Stimulated activated CD4-positive, alpha-beta T cell treated with anti-CD3 and anti-CD28 coated beads, Interleukin-12 subunit alpha, Interleukin-12 subunit beta, amount 100 ng/mL, for 4 hours (primary cell): ENCODE data around the gene CASP2.

Experiments
- DNase-seq: peaks from one replicate; pipeline ENCODE4 v3.0.0-alpha.2; 2020

CASP2 gene

DNA sequence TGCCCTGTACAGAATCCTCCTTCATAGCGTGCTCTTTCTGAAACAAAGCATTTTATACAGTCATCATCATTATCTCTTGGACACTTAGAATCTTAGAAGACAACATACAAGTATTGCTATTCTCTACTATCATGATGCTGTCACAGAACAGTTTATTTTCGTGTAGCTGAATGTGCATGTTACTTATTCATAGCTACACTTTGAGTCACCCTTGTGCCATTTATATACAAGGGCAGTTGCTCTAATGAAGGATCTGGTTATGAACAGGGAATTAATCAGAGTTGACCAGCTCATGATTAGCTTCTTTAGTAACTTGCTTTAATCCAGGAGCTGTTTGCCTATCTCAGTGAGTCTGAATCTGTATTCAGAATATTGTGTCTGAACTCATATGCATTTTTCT is 11.2 kb downstream of the CASP2 start:
- no peak for DNase-seq

- DNase-seq, result peak; percentile 57
These were observed 11.7 kb downstream of the CASP2 start for GRCh38 chr7:143299840-143300239.

DNA sequence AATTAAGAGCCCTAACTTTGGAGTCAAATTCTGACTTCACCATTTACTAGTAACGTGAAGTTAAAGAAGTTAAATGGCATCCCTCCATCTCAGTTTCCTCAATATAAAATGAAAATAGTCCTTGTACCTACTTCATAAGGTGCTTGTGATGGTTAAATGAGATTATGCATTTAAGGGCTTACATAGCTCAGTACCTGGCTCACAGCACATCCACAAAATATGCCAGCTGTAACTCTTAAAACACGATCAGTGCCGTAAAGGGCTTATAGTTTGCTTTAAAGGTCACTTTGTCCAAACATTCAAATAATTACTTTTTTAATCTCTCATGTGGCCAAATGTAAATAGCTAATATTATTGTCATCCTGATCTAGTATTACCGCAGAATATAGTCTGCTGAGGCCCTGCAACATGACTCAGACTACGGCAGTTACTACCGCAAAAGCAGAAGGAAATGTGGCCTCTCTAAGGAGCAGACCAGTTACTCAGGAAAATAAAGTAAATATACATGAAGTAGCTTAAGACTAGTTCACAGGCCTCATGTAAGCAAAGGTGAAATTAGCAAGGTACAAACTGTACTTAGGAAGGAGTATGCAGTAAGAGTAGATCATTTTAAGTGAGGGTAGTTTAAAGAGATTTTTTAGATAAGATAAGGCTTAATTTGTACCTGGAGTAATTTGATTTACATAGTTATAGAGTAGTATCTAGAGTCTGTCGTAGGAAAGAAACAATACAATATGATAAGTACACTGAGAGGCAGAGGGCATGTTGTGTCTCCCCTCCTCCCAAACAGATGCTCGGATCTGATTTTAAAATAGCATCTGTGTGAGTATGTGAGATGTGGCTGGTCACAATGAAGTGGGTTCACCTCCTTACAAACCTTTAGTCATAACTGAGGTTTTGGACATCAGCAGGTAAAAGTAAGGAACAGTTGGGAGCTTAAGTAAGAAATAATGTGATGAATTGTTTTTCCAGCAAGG is 13.1 kb downstream of the CASP2 start:
- no peak for DNase-seq

GRCh38 chr7:143303733-143304132 is 15.6 kb downstream of the CASP2 start:
- no peak for DNase-seq

- DNase-seq, result no peak
These were observed 16.8 kb downstream of the CASP2 start for GRCh38 chr7:143304938-143305337.

GRCh38 chr7:143305423-143306070 is 17.4 kb downstream of the CASP2 start:
- DNase-seq, result peak; percentile 72

DNA sequence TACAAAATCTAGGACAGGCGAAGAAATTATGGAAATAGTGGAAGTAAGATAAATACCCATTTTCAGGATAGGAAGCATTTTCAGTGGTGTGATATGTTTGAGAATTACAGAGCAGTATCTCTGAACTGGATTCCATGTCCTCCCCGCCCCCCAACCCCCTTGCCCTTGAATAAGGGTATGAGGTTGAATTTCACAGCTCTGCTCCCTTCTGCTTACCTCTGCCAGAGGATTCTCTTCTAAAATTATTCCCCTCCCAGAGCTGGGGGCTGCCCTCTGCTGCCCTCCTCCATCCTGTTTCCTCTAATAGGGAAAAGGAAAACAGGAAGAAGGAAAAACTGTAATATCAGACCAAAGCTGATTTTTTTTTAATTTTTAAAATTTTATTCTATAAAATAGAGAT is 20.5 kb downstream of the CASP2 start:
- no peak for DNase-seq

- no peak for DNase-seq
These were observed 26.0 kb downstream of the CASP2 start for GRCh38 chr7:143314127-143314526.

DNA sequence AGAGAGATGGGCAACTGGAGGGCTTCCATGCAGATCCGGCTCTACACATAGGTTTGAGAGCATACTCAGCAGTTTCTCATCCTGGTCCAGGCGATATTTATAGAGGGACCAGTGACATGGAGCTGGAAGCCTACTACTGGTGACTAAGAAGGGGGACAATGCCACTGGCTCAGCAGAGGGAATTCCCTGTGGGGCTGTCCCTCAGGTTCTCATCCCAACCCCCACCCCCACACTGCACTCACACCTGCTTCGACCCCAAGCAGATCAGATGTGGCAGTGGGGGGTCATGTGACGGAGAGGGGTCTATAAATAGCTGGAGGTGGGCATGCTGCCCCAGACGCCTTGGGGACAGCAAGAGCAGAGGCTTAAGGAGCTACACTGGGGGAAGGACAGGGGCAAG is 27.6 kb downstream of the CASP2 start, which contains the start of gene CLCN1:
CLCN1 (plus strand) TSS at position 336 of the 400 bp plus-strand sequence. CDS start 102 bp downstream, outside the sequence.
- DNase-seq, result no peak

- no peak for DNase-seq
These were observed 28.3 kb downstream of the CASP2 start for GRCh38 chr7:143316492-143316891.

DNA sequence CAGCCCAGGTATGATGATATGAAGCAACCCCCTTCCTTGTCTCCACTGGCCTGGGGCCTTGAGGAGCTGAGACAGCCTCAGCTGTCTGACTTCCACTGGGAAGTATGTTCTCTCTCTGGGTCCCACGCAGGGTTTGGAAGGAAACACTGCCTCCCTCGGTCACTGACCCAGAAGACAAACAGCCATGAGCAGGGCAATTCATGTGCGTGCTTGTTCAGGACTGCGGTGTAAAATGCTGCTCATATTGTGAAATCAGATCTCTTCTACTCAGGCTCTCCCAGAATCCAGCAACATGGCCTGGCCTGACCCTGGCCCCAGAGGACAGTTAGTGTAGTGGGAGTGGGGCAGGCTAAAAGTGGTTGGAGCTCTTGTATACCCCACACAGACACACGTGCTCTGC is 30.5 kb downstream of the CASP2 start:
- DNase-seq, result no peak

GRCh38 chr7:143320620-143321019 is 32.5 kb downstream of the CASP2 start:
- no peak for DNase-seq

- no peak for DNase-seq
These were observed 33.1 kb downstream of the CASP2 start for GRCh38 chr7:143321242-143321641.

DNA sequence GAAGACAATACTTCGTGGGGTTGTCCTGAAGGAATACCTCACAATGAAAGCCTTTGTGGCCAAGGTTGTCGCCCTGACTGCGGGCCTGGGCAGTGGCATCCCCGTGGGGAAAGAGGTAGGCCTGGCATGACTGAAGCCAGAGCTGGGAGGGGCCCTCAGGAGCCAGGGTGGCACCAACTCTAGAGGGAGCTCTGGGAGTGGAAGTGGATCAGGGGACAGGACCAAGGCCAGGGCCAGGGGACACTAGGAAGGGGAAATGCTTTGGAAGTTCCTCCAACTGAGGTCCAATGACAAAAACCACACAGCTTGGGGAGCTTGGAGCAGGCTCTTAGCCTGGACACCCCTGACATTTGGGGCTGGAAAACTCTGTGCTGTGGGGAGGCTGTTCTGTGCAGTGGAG is 33.6 kb downstream of the CASP2 start:
- no peak for DNase-seq

DNA sequence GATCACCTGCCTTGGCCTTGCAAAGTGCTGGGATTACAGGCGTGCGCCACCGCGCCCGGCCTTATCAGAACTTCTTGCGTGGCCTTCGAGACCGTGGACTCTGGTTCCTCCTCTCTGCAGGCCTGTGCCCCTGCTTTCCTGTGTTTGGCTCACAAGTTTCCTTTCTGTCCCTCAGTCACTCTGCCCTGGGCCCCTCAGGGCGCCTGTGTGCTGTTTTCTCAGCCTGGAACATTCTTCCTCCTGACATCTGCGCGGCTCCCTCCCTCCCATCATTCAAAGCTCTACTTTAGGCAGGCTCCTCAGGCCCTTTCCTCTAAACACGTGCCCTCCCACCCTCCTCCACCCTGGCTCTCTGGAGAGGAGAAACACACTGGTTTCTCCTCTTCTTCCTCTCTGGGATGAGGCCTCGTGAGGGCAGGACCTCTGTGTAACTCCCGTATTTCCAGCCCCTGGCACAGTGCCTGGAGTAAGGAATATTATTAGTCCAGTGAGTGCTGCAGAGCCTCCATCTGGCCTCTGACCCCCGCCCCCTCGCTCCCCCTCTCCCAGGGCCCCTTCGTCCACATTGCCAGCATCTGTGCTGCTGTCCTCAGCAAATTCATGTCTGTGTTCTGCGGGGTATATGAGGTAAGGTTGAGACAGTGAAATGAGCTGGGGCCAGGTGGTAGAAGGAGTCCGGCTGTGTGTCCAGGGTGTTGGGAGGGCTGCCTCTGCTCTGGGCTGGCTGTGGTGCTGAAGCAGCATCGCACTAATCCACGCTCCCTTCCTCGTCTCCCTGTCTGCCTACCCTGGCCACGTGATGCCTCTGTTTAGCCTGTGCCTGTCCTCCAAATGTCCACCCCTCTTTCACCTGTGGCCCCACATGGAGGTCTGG is 34.8 kb downstream of the CASP2 start:
- no peak for DNase-seq

DNA sequence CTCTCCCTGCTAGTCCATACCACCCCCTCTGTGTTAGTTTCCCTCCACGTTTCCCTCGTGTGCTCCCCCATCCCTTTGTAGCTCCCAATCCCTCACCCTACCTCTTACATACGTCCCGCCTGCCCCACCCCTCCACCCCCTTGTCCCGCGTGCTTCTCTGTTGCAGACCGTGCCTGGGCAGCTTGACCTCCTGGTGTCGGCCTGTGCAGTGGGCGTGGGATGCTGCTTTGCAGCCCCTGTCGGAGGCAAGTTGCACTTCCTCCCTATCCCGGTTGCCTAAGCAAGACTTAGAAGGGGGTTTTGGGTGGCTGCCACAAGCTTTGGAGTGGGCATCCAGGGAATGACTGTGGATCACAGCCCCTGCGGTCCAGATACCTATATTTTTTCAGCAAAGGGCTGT is 35.5 kb downstream of the CASP2 start:
- DNase-seq, result no peak

GRCh38 chr7:143325240-143325639 is 37.1 kb downstream of the CASP2 start:
- DNase-seq, result no peak

GRCh38 chr7:143327903-143328302 is 39.8 kb downstream of the CASP2 start:
- DNase-seq, result no peak

GRCh38 chr7:143329471-143330170 is 41.5 kb downstream of the CASP2 start:
- no peak for DNase-seq

DNA sequence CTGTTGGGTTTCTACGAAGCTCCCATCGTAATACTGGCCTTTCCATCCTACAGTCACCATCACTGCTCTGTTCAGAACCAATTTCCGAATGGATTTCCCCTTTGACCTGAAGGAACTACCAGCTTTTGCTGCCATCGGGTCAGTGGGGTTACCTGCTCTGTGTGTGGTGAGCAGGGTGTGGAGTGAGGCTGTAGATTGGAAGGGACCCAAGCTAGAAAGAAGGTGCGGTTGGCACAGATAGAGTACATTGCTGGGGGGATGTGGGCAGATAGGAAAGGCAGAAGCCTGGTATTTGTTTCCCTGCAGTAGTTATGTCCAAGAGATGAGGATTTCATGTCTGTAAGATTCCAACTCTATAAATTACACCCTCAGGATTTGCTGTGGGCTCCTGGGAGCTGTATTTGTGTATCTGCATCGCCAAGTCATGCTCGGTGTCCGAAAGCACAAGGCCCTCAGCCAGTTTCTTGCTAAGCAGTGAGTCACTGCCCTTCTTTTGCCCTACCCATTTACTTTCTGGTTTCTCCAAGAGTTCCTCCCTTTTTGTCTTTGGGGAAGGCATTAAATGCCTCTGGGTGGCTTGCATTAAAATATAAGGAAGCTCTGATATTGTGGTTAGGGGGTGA is 43.1 kb downstream of the CASP2 start:
- DNase-seq, result no peak

- no peak for DNase-seq
These were observed 46.1 kb downstream of the CASP2 start for GRCh38 chr7:143334244-143334643.

DNA sequence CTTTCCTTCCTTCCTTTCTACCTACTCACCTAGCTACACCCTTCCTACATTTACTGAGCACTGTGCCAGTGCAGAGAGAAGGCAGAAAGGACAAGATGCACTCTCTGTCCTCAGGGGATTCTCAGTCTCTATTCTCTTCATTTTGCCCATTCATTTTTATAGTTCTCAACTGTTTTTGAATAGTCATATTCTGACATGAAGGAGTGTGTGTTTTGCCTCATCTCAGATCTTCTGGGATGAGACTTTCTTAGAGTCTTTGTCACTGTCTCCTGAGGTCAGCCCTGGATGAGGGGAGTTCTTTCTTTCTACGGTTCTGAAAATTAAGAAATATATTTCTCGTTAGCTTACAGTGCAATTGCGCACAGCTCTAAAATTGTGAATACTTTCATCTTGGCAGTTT is 49.1 kb downstream of the CASP2 start:
- DNase-seq, result no peak
